Neuronal stem cell (in vitro differentiated cells): ENCODE data around the gene PCDHGB3.

Experiments used
- DNase-seq: peaks from one replicate; pipeline ENCODE4 v3.0.0-alpha.2; 2013; ENCODE audit warnings: low spot score
- H2AFZ ChIP-seq: one replicate; pipeline ENCODE4 v1.6.1; 2013; ENCODE audit warnings: mild to moderate bottlenecking, low read length, inconsistent platforms
- H2AK5ac ChIP-seq: 2 replicates; pipeline ENCODE4 v1.6.1; 2013; ENCODE audit warnings: low read depth, mild to moderate bottlenecking, inconsistent platforms, low read length, moderate library complexity, mixed read lengths
- H2BK120ac ChIP-seq: 2 replicates; pipeline ENCODE4 v1.6.1; 2013; ENCODE audit warnings: low read depth, mild to moderate bottlenecking, inconsistent platforms, low read length, moderate library complexity, mixed read lengths
- H2BK12ac ChIP-seq: one replicate; pipeline ENCODE4 v1.6.1; 2013; ENCODE audit warnings: low read length, inconsistent platforms
- H2BK15ac ChIP-seq: 2 replicates; pipeline ENCODE4 v1.6.1; 2013; ENCODE audit warnings: mild to moderate bottlenecking, low read length, inconsistent platforms, mixed read lengths
- H2BK5ac ChIP-seq: one replicate; pipeline ENCODE4 v1.6.1; 2013; ENCODE audit warnings: inconsistent platforms, mild to moderate bottlenecking, low read length, moderate library complexity
- H3K14ac ChIP-seq: one replicate; pipeline ENCODE4 v1.6.1; 2013; ENCODE audit warnings: low read length, inconsistent platforms
- H3K18ac ChIP-seq: 2 replicates; pipeline ENCODE4 v1.6.1; 2013; ENCODE audit warnings: low read length, inconsistent platforms
- H3K23ac ChIP-seq: 2 replicates; pipeline ENCODE4 v1.6.1; 2013; ENCODE audit warnings: low read depth, mild to moderate bottlenecking, mixed read lengths, low read length, inconsistent platforms; ENCODE audit not compliant: poor library complexity
- H3K27ac ChIP-seq: replicated peaks from 3 replicates; pipeline ENCODE4 v1.5.1; 2013; ENCODE audit warnings: low read length, inconsistent platforms
- H3K27me3 ChIP-seq, 3 experiments: 2 replicates each; pipeline ENCODE4 v1.6.1; 2013; ENCODE audit warnings: low read length in 3 of 3, mild to moderate bottlenecking in 2 of 3, inconsistent platforms in 1 of 3, low read depth in 1 of 3, mixed read lengths in 1 of 3, moderate library complexity in 1 of 3; ENCODE audit not compliant: control insufficient read depth in 3 of 3, insufficient read depth in 3 of 3
- H3K36me3 ChIP-seq, 2 donors: replicated peaks in 1 of 2; 2 replicates each; pipeline ENCODE4 v1.6.1; 2013; ENCODE audit warnings: low read length in 2 of 2; ENCODE audit not compliant: control insufficient read depth in 2 of 2, insufficient read depth in 2 of 2
- H3K4ac ChIP-seq: 2 replicates; pipeline ENCODE4 v1.6.1; 2013; ENCODE audit warnings: inconsistent platforms, mild to moderate bottlenecking, low read length, moderate library complexity
- H3K4me1 ChIP-seq, 2 donors: 1 replicate in 1 of 2; 2 replicates in 1 of 2; pipeline ENCODE4 v1.6.1; 2013; ENCODE audit warnings: low read length in 2 of 2, low read depth in 1 of 2; ENCODE audit not compliant: control insufficient read depth in 2 of 2, insufficient read depth in 1 of 2
- H3K4me2 ChIP-seq: one replicate; pipeline ENCODE4 v1.6.1; 2013; ENCODE audit warnings: mild to moderate bottlenecking, low read length, inconsistent platforms; ENCODE audit not compliant: insufficient read depth, poor library complexity, severe bottlenecking
- H3K4me3 ChIP-seq, 2 donors: 2 replicates each; pipeline ENCODE4 v1.5.1; 2013; ENCODE audit warnings: low read length in 2 of 2, mild to moderate bottlenecking in 2 of 2, inconsistent platforms in 1 of 2, moderate library complexity in 1 of 2
- H3K79me1 ChIP-seq: one replicate; pipeline ENCODE4 v1.6.1; 2013; ENCODE audit warnings: low read depth, mild to moderate bottlenecking, inconsistent platforms, low read length, moderate library complexity
- H3K9ac ChIP-seq: one replicate; pipeline ENCODE4 v1.6.1; 2013; ENCODE audit warnings: mild to moderate bottlenecking, low read depth, low read length, inconsistent platforms; ENCODE audit not compliant: poor library complexity
- H3K9me3 ChIP-seq, 2 donors: replicated peaks in 1 of 2; 2 replicates each; pipeline versions ENCODE3 to v1.6.1; 2013; ENCODE audit warnings: low read length in 2 of 2, mild to moderate bottlenecking in 2 of 2, inconsistent platforms in 1 of 2, low read depth in 1 of 2, mixed read lengths in 1 of 2, moderate library complexity in 1 of 2; ENCODE audit not compliant: control insufficient read depth in 2 of 2, insufficient read depth in 1 of 2
- H4K8ac ChIP-seq: one replicate; pipeline ENCODE4 v1.6.1; 2013; ENCODE audit warnings: low read depth, mild to moderate bottlenecking, inconsistent platforms, low read length, moderate library complexity
- H4K91ac ChIP-seq: one replicate; pipeline ENCODE4 v1.6.1; 2013; ENCODE audit warnings: low read length, low read depth, mild to moderate bottlenecking, inconsistent platforms; ENCODE audit not compliant: poor library complexity
- WGBS, 2 donors: extraction: QIAGEN DNeasy Blood & Tissue Kit; methylation state at CpG; one replicate each; pipeline ENCODE4 v1.1.7; 2013; ENCODE audit warnings: missing lambda C conversion rate in 2 of 2, mixed read lengths in 1 of 2; ENCODE audit not compliant: insufficient read length in 2 of 2, insufficient replicate concordance in 1 of 2; ENCODE audit errors: extremely low coverage in 2 of 2; 5-methylcytosine and 5-hydroxymethylcytosine counted together

The PCDHGB3 gene

DNA sequence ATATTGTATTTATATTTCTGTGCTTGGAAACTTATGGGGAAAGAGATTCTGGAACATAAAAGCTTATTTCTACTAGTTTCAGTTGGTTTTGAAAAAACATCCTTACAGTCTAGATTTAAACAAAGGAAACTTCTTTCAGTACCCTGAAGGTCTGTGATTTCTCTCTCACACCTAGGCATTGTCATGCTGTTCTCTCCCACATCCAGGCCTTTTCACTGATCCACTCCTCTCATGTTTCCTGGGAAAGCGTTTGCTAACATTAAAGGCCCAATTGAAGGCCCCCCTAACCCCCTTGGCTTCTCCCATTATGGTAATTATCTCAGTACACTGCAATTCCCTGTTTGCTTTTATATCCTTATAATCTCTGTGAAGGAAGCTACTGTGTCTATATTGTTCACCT lies 27.3 kb upstream of the PCDHGB3 start:
- H3K4me3 ChIP-seq = no peak overlapping the region
- no peaks in the 10 kb centered on the region for H3K79me1 ChIP-seq
- no peaks in the 10 kb centered on the region for H3K4me1 ChIP-seq
- no peak overlapping the region for H3K23ac ChIP-seq
- no CpG with 5 or more reads among the region's 1 CpG for WGBS, 2 donors
- H3K9ac ChIP-seq = no peak overlapping the region
- no peak overlapping the region for H2AFZ ChIP-seq
- H3K27me3 ChIP-seq = no peaks in the 10 kb centered on the region
- no peaks in the 10 kb centered on the region for H3K36me3 ChIP-seq
- H3K4me2 ChIP-seq = no peak overlapping the region
- H2BK15ac ChIP-seq = no peak overlapping the region
- no peak overlapping the region for H4K91ac ChIP-seq
- no peak overlapping the region for H2BK12ac ChIP-seq
- no peak overlapping the region for H4K8ac ChIP-seq
- no peak overlapping the region for H2AK5ac ChIP-seq
- no peak overlapping the region for H3K4ac ChIP-seq
- H3K14ac ChIP-seq = no peak overlapping the region
- H3K9me3 ChIP-seq = peaks cover 22 to 32% of the 10 kb centered on the region in 2 donors
- H2BK120ac ChIP-seq = no peak overlapping the region
- no peak overlapping the region for H3K27ac ChIP-seq
- DNase-seq = no peak
- H2BK5ac ChIP-seq = no peak overlapping the region
- no peak overlapping the region for H3K18ac ChIP-seq

DNA sequence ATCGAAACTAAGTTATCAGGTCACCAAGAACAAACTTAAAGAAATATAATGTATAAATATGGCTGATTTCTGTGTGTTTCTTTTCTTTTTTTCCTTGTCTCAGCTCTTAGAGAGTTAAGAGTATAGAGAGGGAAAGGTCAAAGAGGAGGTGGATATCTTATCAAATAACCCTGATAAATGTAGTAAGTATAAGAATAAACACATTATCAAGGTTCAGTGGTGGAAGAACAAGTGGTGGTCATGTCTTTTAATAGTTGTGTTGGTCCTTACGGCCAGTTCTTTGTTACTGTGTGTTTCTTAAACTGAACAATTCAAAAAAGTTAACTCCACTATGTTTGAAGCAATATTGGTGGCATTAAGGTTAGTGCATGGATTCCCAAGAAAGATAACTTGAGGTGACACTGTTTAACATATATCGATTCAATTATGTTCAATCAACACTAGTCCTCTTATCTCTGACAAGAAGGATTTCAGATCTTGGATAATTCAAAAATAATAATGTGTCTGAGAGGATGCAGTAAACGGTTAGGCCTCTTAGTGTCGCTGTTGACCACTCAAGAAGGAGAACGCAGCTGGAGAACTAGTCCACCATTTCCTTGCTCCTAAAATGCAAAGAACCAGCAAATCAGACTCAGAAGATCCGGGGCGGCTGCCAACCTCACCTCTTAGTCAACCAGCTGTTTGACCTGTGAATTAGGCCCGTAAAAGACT lies 26.6 kb upstream of the PCDHGB3 start, which contains the start of gene PCDHGA3:
PCDHGA3 (plus strand) TSS at position 588 of the 711 bp plus-strand sequence. CDS start 205 bp downstream, outside the sequence.
- Histone ChIP-seq H3K23ac (no peak within 1 kb of the TSS), H2BK5ac (no peak within 1 kb of the TSS), H2BK15ac (no peak within 1 kb of the TSS), H3K18ac (no peak within 1 kb of the TSS), H3K36me3 (no peaks in the 10 kb centered on the region), H4K8ac (no peak within 1 kb of the TSS), H2AK5ac (no peak within 1 kb of the TSS), H3K14ac (no peak within 1 kb of the TSS), H3K79me1 (no peaks in the 10 kb centered on the region), H3K9ac (no peak within 1 kb of the TSS), H2BK12ac (no peak within 1 kb of the TSS), H3K9me3 (peaks cover 20 to 32% of the 10 kb centered on the region in 2 donors), H4K91ac (no peak within 1 kb of the TSS), H3K4ac (no peak within 1 kb of the TSS), H3K4me2 (no peak within 1 kb of the TSS), H3K27ac (no peak within 1 kb of the TSS), H3K27me3 (no peaks in the 10 kb centered on the region), H2AFZ (peak within 1 kb of the TSS; percentile 54), H3K4me1 (no peaks in the 10 kb centered on the region), H3K4me3 (peak within 1 kb of the TSS in 1 of 2 donors; percentile 25), H2BK120ac (no peak within 1 kb of the TSS)
- DNase-seq = no peak
- WGBS, 2 donors = no CpG with 5 or more reads among the region's 9 CpGs

DNA sequence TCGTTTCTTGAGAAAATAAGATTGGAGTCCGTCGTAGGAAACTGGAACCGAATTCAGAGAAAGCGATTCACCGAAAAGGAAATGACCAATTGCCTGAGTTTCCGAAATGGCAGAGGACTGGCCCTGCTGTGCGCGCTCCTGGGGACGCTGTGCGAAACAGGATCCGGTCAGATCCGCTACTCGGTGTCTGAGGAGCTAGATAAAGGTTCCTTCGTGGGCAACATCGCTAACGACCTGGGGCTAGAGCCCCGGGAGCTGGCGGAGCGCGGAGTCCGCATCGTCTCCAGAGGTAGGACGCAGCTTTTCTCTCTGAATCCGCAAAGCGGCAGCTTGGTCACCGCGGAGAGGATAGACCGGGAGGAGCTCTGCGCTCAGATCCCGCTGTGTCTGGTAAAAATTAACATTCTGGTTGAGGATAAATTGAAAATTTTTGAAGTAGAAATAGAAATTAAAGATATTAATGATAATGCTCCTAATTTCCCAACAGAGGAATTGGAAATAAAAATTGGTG lies 26.0 kb upstream of the PCDHGB3 start:
- H3K36me3 ChIP-seq = no peaks in the 10 kb centered on the region
- H2AK5ac ChIP-seq = no peak overlapping the region
- no peak for DNase-seq
- no peak overlapping the region for H2BK5ac ChIP-seq
- no peaks in the 10 kb centered on the region for H3K27me3 ChIP-seq
- H3K18ac ChIP-seq = no peak overlapping the region
- H3K4me3 ChIP-seq = peak overlapping the region in 1 of 2 donors; percentile 25
- H2BK15ac ChIP-seq = no peak overlapping the region
- no peak overlapping the region for H3K14ac ChIP-seq
- H3K4ac ChIP-seq = no peak overlapping the region
- H3K9ac ChIP-seq = no peak overlapping the region
- H3K9me3 ChIP-seq = peaks cover 20 to 32% of the 10 kb centered on the region in 2 donors
- H4K91ac ChIP-seq = no peak overlapping the region
- H3K27ac ChIP-seq = no peak overlapping the region
- H3K4me1 ChIP-seq = no peaks in the 10 kb centered on the region
- no peak overlapping the region for H3K23ac ChIP-seq
- H2BK120ac ChIP-seq = no peak overlapping the region
- H3K4me2 ChIP-seq = no peak overlapping the region
- no peak overlapping the region for H4K8ac ChIP-seq
- WGBS, 2 donors = no CpG with 5 or more reads among the region's 31 CpGs
- no peak overlapping the region for H2BK12ac ChIP-seq
- no peaks in the 10 kb centered on the region for H3K79me1 ChIP-seq
- peak overlapping the region; percentile 54 for H2AFZ ChIP-seq

DNA sequence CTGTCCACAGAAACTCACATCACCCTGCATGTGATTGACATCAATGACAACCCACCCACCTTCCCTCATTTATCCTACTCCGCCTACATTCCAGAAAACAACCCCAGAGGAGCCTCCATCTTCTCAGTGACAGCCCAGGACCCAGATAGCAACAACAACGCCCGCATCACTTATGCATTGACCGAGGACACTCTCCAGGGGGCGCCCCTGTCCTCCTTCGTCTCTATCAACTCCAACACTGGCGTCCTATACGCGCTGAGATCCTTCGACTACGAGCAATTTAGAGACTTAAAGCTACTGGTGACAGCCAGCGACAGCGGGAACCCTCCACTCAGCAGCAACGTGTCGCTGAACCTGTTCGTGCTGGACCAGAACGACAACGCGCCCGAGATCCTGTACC lies 24.7 kb upstream of the PCDHGB3 start:
- Histone ChIP-seq H4K8ac (no peak overlapping the region), H3K23ac (no peak overlapping the region), H3K9me3 (peaks cover 14 to 22% of the 10 kb centered on the region in 2 donors), H2BK120ac (no peak overlapping the region), H2BK5ac (no peak overlapping the region), H3K27me3 (no peaks in the 10 kb centered on the region), H3K36me3 (no peaks in the 10 kb centered on the region), H3K79me1 (no peaks in the 10 kb centered on the region), H4K91ac (no peak overlapping the region), H2AFZ (no peak overlapping the region), H2BK15ac (no peak overlapping the region), H3K27ac (no peak overlapping the region), H3K9ac (no peak overlapping the region), H3K18ac (no peak overlapping the region), H3K4me3 (no peak overlapping the region), H2AK5ac (no peak overlapping the region), H3K4me2 (no peak overlapping the region), H2BK12ac (no peak overlapping the region), H3K4me1 (no peaks in the 10 kb centered on the region), H3K14ac (no peak overlapping the region), H3K4ac (no peak overlapping the region)
- WGBS, 2 donors = no CpG with 5 or more reads among the region's 20 CpGs
- no peak for DNase-seq
